Calu3 (cell line): ENCODE data around the gene VTI1B. TPM values are rescaled to one million over a fixed set of nuclear protein-coding genes. Genes with fewer than 3 reads are reported as not detected.

ENCODE experiments used
- BruUV-seq: library from RNA; stranded (reverse); fragments of 400-500 nt; replicated peaks from 2 replicates; lab custom pipeline; 2021; lab: Mats Ljungman, UMichigan
- CTCF ChIA-PET: fragments of 300-600 bp; sonication (Branson Sonifier 250); formaldehyde crosslinking; loops from one replicate; lab custom pipeline; 2022; ENCODE audit warnings: antibody characterized with exemption; lab: Charles Lee
- DNase-seq: peaks from one replicate; pipeline ENCODE4 v3.0.0; 2022
- H3K27ac Mint-ChIP-seq: one replicate; pipeline ENCODE4 v1.8.0; 2022; ENCODE audit warnings: mixed read lengths; ENCODE audit not compliant: unreplicated experiment
- H3K27me3 Mint-ChIP-seq: one replicate; pipeline ENCODE4 v1.8.0; 2022; ENCODE audit warnings: mixed read lengths; ENCODE audit not compliant: unreplicated experiment
- H3K36me3 Mint-ChIP-seq: one replicate; pipeline ENCODE4 v1.8.0; 2022; ENCODE audit warnings: mild to moderate bottlenecking, moderate library complexity, mixed read lengths; ENCODE audit not compliant: insufficient read depth, unreplicated experiment
- H3K4me1 Mint-ChIP-seq: one replicate; pipeline ENCODE4 v1.8.0; 2022; ENCODE audit warnings: mild to moderate bottlenecking, low read depth, mixed read lengths; ENCODE audit not compliant: unreplicated experiment
- H3K4me3 Mint-ChIP-seq: one replicate; pipeline ENCODE4 v1.8.0; 2022; ENCODE audit warnings: mild to moderate bottlenecking, low read depth, moderate library complexity, mixed read lengths; ENCODE audit not compliant: unreplicated experiment
- H3K9me3 Mint-ChIP-seq: one replicate; pipeline ENCODE4 v1.8.0; 2022; ENCODE audit warnings: low read depth, mixed read lengths; ENCODE audit not compliant: unreplicated experiment
- CTCF ChIP-seq: fragments of 200-600 bp; IDR thresholded peaks from one replicate; pipeline ENCODE4 v1.8.0; 2022; ENCODE audit warnings: antibody characterized with exemption; ENCODE audit not compliant: unreplicated experiment
- intact Hi-C: fragments of 100-400 bp; cut with micrococcal nuclease; formaldehyde crosslinking; loops from one replicate; pipeline ENCODE4 v1.10.0; 2022; ENCODE audit not compliant: unreplicated experiment
- total RNA-seq: library from RNA; stranded (reverse); gene quantifications from 2 replicates; pipeline ENCODE4 v1.2.3, GENCODE V29; 2022

Gene VTI1B
- total RNA-seq, 1 experiment from 2014 or later: 75.5 TPM

DNA sequence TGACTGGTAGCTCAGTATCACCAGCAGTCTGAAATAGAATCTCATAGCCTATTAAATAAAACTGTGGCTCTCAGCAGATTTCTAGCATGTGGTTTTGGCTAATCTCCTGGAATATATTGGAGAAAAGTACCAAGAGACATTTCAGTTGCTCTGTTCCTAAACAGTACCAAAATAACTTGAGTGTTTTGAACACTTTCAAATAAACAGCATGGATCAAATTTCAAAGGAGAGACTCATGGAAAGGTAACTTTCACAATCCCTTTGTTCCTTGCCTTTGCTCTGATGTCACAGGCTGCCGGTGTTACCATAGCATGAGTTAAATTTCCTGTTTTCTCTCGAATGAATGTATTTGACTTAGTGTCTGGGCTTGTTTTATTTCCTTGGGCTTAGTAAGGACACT lies 51.3 kb downstream of the VTI1B start:
- Mint-ChIP-seq H3K27ac (no peak overlapping the region), H3K9me3 (no peaks in the 10 kb centered on the region), H3K4me3 (no peak overlapping the region), H3K27me3 (no peaks in the 10 kb centered on the region), H3K36me3 (peaks cover 20% of the 10 kb centered on the region), H3K4me1 (peaks cover 21% of the 10 kb centered on the region)
- no TSS peak for BruUV-seq
- DNase-seq: no peak
- CTCF ChIA-PET: no interaction called here
- intact Hi-C loops: no loop called here
- no peak for TF ChIP-seq CTCF

- H3K27me3 Mint-ChIP-seq: no peaks in the 10 kb centered on the region
- CTCF ChIA-PET: interaction anchor here (0.7 kb wide), 1 partner anchor 196 kb away, joined by 4 read pairs; no protein-coding TSS in a partner anchor
- no peak overlapping the region for H3K4me3 Mint-ChIP-seq
- no peak for TF ChIP-seq CTCF
- TSS peak; percentile 15 for BruUV-seq
- intact Hi-C loops: no loop called here
- no peaks in the 10 kb centered on the region for H3K9me3 Mint-ChIP-seq
- H3K4me1 Mint-ChIP-seq: peaks cover 21% of the 10 kb centered on the region
- H3K36me3 Mint-ChIP-seq: peaks cover 20% of the 10 kb centered on the region
- no peak for DNase-seq
- H3K27ac Mint-ChIP-seq: no peak overlapping the region
These were observed 51.8 kb downstream of the VTI1B start for GRCh38 chr14:67622675-67623074.

GRCh38 chr14:67620217-67620785 lies 54.1 kb downstream of the VTI1B start:
- Mint-ChIP-seq H3K4me3 (peak overlapping the region; percentile 97), H3K27ac (peak overlapping the region; percentile 94), H3K36me3 (peaks cover 20% of the 10 kb centered on the region), H3K4me1 (peaks cover 21% of the 10 kb centered on the region), H3K9me3 (no peaks in the 10 kb centered on the region), H3K27me3 (peaks cover 11% of the 10 kb centered on the region)
- no TSS peak for BruUV-seq
- peak; percentile 4 for DNase-seq
- intact Hi-C loops: no loop called here
- CTCF ChIA-PET: interaction anchor here (0.6 to 2.3 kb wide), 5 partner anchors 20 to 898 kb away, joined by 3 to 23 read pairs (median 6); partner anchors contain the start of gene PIGH
- no peak for TF ChIP-seq CTCF

- TF ChIP-seq CTCF: no peak
- Mint-ChIP-seq H3K36me3 (peaks cover 20% of the 10 kb centered on the region), H3K27me3 (peaks cover 18% of the 10 kb centered on the region), H3K4me3 (peak within 1 kb of the TSS; percentile 97), H3K4me1 (peaks cover 21% of the 10 kb centered on the region), H3K9me3 (no peaks in the 10 kb centered on the region), H3K27ac (peak within 1 kb of the TSS; percentile 94)
- no TSS peak for BruUV-seq
- intact Hi-C loops: loop anchor here (1.0 to 2.0 kb wide), 2 partner anchors 48 to 85 kb away; no protein-coding TSS in a partner anchor
- CTCF ChIA-PET: interaction anchor here (0.6 to 2.5 kb wide), 8 partner anchors 19 to 899 kb away, joined by 3 to 23 read pairs (median 6); partner anchors contain the start of gene PIGH
- DNase-seq: peak; percentile 99
These were observed 54.8 kb downstream of the VTI1B start, which contains the start of gene ARG2 for GRCh38 chr14:67619446-67620216. ARG2 (plus strand) TSS chr14:67619920; CDS start chr14:67619978, 58 bp downstream.
